Measurements from ENCODE around the gene PHF11.

Gene PHF11

GRCh38 chr13:49538404-49538803 lies 42.7 kb downstream of the PHF11 start:
- TF ChIP-seq POLR2A (IDR thresholded peaks at IDR 0.05; ENCODE audit: low read depth, low read length) (no peak), PAX5 (IDR thresholded peaks at IDR 0.05; ENCODE audit: insufficient read depth, low read length, severe bottlenecking) (no peak)
- no peak for DNase-seq (ENCODE audit: insufficient read length, low spot score)

GRCh38 chr13:49539313-49539712 lies 43.6 kb downstream of the PHF11 start:
- FAIRE-seq (no peak), DNase-seq (ENCODE audit: insufficient read length, low spot score) (no peak)
- TF ChIP-seq TAF1 (IDR thresholded peaks at IDR 0.05; ENCODE audit: low read depth, low read length) (no peak), SPI1 (IDR thresholded peaks at IDR 0.05; ENCODE audit: low read depth, low read length) (no peak), POLR2AphosphoS5 (IDR thresholded peaks at IDR 0.05; ENCODE audit: low read depth, low read length) (no peak), POLR2A (IDR thresholded peaks at IDR 0.05; ENCODE audit: low read depth, low read length) (no peak), POU2F2 (IDR thresholded peaks at IDR 0.05; ENCODE audit: low read depth, low read length) (no peak), PAX5 (IDR thresholded peaks at IDR 0.05; ENCODE audit: insufficient read depth, low read length, severe bottlenecking) (no peak)

More at GRCh38 chr13:49538404-49538803, 42.7 kb downstream of the PHF11 start:
- no peak for FAIRE-seq

GRCh38 chr13:49539746-49540145 lies 44.0 kb downstream of the PHF11 start:
- DNase-seq (ENCODE audit: insufficient read length, low spot score) (no peak), FAIRE-seq (no peak)
- TF ChIP-seq POU2F2 (IDR thresholded peaks at IDR 0.05; ENCODE audit: low read depth, low read length) (no peak), SPI1 (IDR thresholded peaks at IDR 0.05; ENCODE audit: low read depth, low read length) (no peak), PAX5 (IDR thresholded peaks at IDR 0.05; ENCODE audit: insufficient read depth, low read length, severe bottlenecking) (no peak), TAF1 (IDR thresholded peaks at IDR 0.05; ENCODE audit: low read depth, low read length) (no peak), POLR2A (IDR thresholded peaks at IDR 0.05; ENCODE audit: low read depth, low read length) (no peak), POLR2AphosphoS5 (IDR thresholded peaks at IDR 0.05; ENCODE audit: low read depth, low read length) (no peak)

GRCh38 chr13:49540552-49540951 lies 44.8 kb downstream of the PHF11 start:
- TF ChIP-seq POLR2A (IDR thresholded peaks at IDR 0.05; ENCODE audit: low read depth, low read length) (peak; percentile 30; the same call in 1 of the 2 replicates), POU2F2 (IDR thresholded peaks at IDR 0.05; ENCODE audit: low read depth, low read length) (no peak)
- DNase-seq (ENCODE audit: insufficient read length, low spot score) (no peak), FAIRE-seq (no peak)

- no peak for DNase-seq (ENCODE audit: insufficient read length, low spot score)
- no peak for FAIRE-seq
- no peak for TF ChIP-seq SPI1 (IDR thresholded peaks at IDR 0.05; ENCODE audit: low read depth, low read length)
- no peak for TF ChIP-seq TAF1 (IDR thresholded peaks at IDR 0.05; ENCODE audit: low read depth, low read length)
- no peak for TF ChIP-seq POU2F2 (IDR thresholded peaks at IDR 0.05; ENCODE audit: low read depth, low read length)
- TF ChIP-seq POLR2AphosphoS5 (IDR thresholded peaks at IDR 0.05; ENCODE audit: low read depth, low read length), result no peak
- TF ChIP-seq PAX5 (IDR thresholded peaks at IDR 0.05; ENCODE audit: insufficient read depth, low read length, severe bottlenecking), result no peak
- no peak for TF ChIP-seq POLR2A (IDR thresholded peaks at IDR 0.05; ENCODE audit: low read depth, low read length)
Measured at GRCh38 chr13:49543656-49544055, 47.9 kb downstream of the PHF11 start.

- DNase-seq (ENCODE audit: insufficient read length, low spot score) (no peak), FAIRE-seq (no peak)
- no peak for TF ChIP-seq POLR2AphosphoS5 (IDR thresholded peaks at IDR 0.05; ENCODE audit: low read depth, low read length)
- TF ChIP-seq POU2F2 (IDR thresholded peaks at IDR 0.05; ENCODE audit: low read depth, low read length), result no peak
- no peak for TF ChIP-seq SPI1 (IDR thresholded peaks at IDR 0.05; ENCODE audit: low read depth, low read length)
- TF ChIP-seq PAX5 (IDR thresholded peaks at IDR 0.05; ENCODE audit: insufficient read depth, low read length, severe bottlenecking), result no peak
- TF ChIP-seq POLR2A (IDR thresholded peaks at IDR 0.05; ENCODE audit: low read depth, low read length), result no peak
- TF ChIP-seq TAF1 (IDR thresholded peaks at IDR 0.05; ENCODE audit: low read depth, low read length), result no peak
Measured at GRCh38 chr13:49545661-49546060, 49.9 kb downstream of the PHF11 start.

- no peak for TF ChIP-seq POLR2AphosphoS5 (IDR thresholded peaks at IDR 0.05; ENCODE audit: low read depth, low read length)
- no peak for TF ChIP-seq TAF1 (IDR thresholded peaks at IDR 0.05; ENCODE audit: low read depth, low read length)
- TF ChIP-seq SPI1 (IDR thresholded peaks at IDR 0.05; ENCODE audit: low read depth, low read length), result no peak
- no peak for TF ChIP-seq PAX5 (IDR thresholded peaks at IDR 0.05; ENCODE audit: insufficient read depth, low read length, severe bottlenecking)
- no peak for TF ChIP-seq POU2F2 (IDR thresholded peaks at IDR 0.05; ENCODE audit: low read depth, low read length)
- TF ChIP-seq POLR2A (IDR thresholded peaks at IDR 0.05; ENCODE audit: low read depth, low read length), result no peak
- DNase-seq (ENCODE audit: insufficient read length, low spot score), result no peak
- no peak for FAIRE-seq
Measured at GRCh38 chr13:49546561-49546960, 50.8 kb downstream of the PHF11 start.

GRCh38 chr13:49549289-49549688 lies 53.5 kb downstream of the PHF11 start:
- DNase-seq (ENCODE audit: insufficient read length, low spot score) (no peak), FAIRE-seq (no peak)
- no peak for TF ChIP-seq PAX5 (IDR thresholded peaks at IDR 0.05; ENCODE audit: insufficient read depth, low read length, severe bottlenecking)
- no peak for TF ChIP-seq TAF1 (IDR thresholded peaks at IDR 0.05; ENCODE audit: low read depth, low read length)
- no peak for TF ChIP-seq POLR2A (IDR thresholded peaks at IDR 0.05; ENCODE audit: low read depth, low read length)
- no peak for TF ChIP-seq POU2F2 (IDR thresholded peaks at IDR 0.05; ENCODE audit: low read depth, low read length)
- TF ChIP-seq SPI1 (IDR thresholded peaks at IDR 0.05; ENCODE audit: low read depth, low read length), result no peak
- no peak for TF ChIP-seq POLR2AphosphoS5 (IDR thresholded peaks at IDR 0.05; ENCODE audit: low read depth, low read length)

GRCh38 chr13:49550942-49551644 lies 55.3 kb downstream of the PHF11 start:
- no peak for FAIRE-seq

GRCh38 chr13:49553888-49554287 lies 58.1 kb downstream of the PHF11 start:
- FAIRE-seq (no peak), DNase-seq (ENCODE audit: insufficient read length, low spot score) (no peak)
- TF ChIP-seq PAX5 (IDR thresholded peaks at IDR 0.05; ENCODE audit: insufficient read depth, low read length, severe bottlenecking) (no peak), TAF1 (IDR thresholded peaks at IDR 0.05; ENCODE audit: low read depth, low read length) (no peak), SPI1 (IDR thresholded peaks at IDR 0.05; ENCODE audit: low read depth, low read length) (no peak), POU2F2 (IDR thresholded peaks at IDR 0.05; ENCODE audit: low read depth, low read length) (no peak), POLR2AphosphoS5 (IDR thresholded peaks at IDR 0.05; ENCODE audit: low read depth, low read length) (no peak), POLR2A (IDR thresholded peaks at IDR 0.05; ENCODE audit: low read depth, low read length) (no peak)

More at GRCh38 chr13:49550942-49551644, 55.3 kb downstream of the PHF11 start:
- no peak for DNase-seq (ENCODE audit: insufficient read length, low spot score)
- TF ChIP-seq POLR2A (IDR thresholded peaks at IDR 0.05; ENCODE audit: low read depth, low read length) (no peak), TAF1 (IDR thresholded peaks at IDR 0.05; ENCODE audit: low read depth, low read length) (no peak), POLR2AphosphoS5 (IDR thresholded peaks at IDR 0.05; ENCODE audit: low read depth, low read length) (no peak), PAX5 (IDR thresholded peaks at IDR 0.05; ENCODE audit: insufficient read depth, low read length, severe bottlenecking) (no peak), SPI1 (IDR thresholded peaks at IDR 0.05; ENCODE audit: low read depth, low read length) (no peak), POU2F2 (IDR thresholded peaks at IDR 0.05; ENCODE audit: low read depth, low read length) (no peak)
